SIG-M5 (cell line): ENCODE measurements around the gene MAX.
A peak's percentile ranks its signal among the peaks of the same experiment; 100 is the strongest.

Experiments used
- DNase-seq: peaks from one replicate; lab custom pipeline; 2025; lab: John Stamatoyannopoulos, UW

MAX gene

GRCh38 chr14:65072937-65073336, 29.4 kb downstream of the MAX start:
- no peak for DNase-seq

GRCh38 chr14:65072256-65072655, 30.1 kb downstream of the MAX start:
- no peak for DNase-seq

GRCh38 chr14:65071544-65071943, 30.8 kb downstream of the MAX start:
- no peak for DNase-seq

- DNase-seq = no peak
Observed at GRCh38 chr14:65070471-65070976, 31.8 kb downstream of the MAX start.

GRCh38 chr14:65069874-65070413, 32.4 kb downstream of the MAX start:
- no peak for DNase-seq

- DNase-seq = no peak
Observed at GRCh38 chr14:65065719-65066118, 36.6 kb downstream of the MAX start.

GRCh38 chr14:65062096-65063075, 39.9 kb downstream of the MAX start:
- DNase-seq = no peak

GRCh38 chr14:65057695-65058094, 44.6 kb downstream of the MAX start:
- no peak for DNase-seq

- DNase-seq = no peak
Observed at GRCh38 chr14:65054471-65055085, 47.7 kb downstream of the MAX start.

- DNase-seq = no peak
Observed at GRCh38 chr14:65053466-65053865, 48.9 kb downstream of the MAX start.

- DNase-seq = no peak
Observed at GRCh38 chr14:65052832-65053231, 49.5 kb downstream of the MAX start.

GRCh38 chr14:65045709-65046108, 56.6 kb downstream of the MAX start:
- DNase-seq = no peak

GRCh38 chr14:65045006-65045405, 57.3 kb downstream of the MAX start:
- no peak for DNase-seq

- DNase-seq = peak; percentile 80
Observed at GRCh38 chr14:65044596-65044959, 57.7 kb downstream of the MAX start.

- no peak for DNase-seq
Observed at GRCh38 chr14:65043893-65044595, 58.3 kb downstream of the MAX start.

GRCh38 chr14:65042731-65043372, 59.5 kb downstream of the MAX start:
- peak; percentile 70 for DNase-seq

- no peak for DNase-seq
Observed at GRCh38 chr14:65042296-65042695, 60.0 kb downstream of the MAX start.

- no peak for DNase-seq
Observed at GRCh38 chr14:65041434-65041915, 60.8 kb downstream of the MAX start.

GRCh38 chr14:65040666-65041433, 61.5 kb downstream of the MAX start:
- no peak for DNase-seq

- DNase-seq = no peak
Observed at GRCh38 chr14:65038966-65039365, 63.4 kb downstream of the MAX start.

- no peak for DNase-seq
Observed at GRCh38 chr14:65035049-65035448, 67.3 kb downstream of the MAX start.
